CD14-positive monocyte (primary cell): ENCODE measurements around the gene GLYATL1. TPM values are rescaled to one million over a fixed set of nuclear protein-coding genes. Genes with fewer than 3 reads are reported as not detected.

Experiments
- DNase-seq, 3 donors: peaks; one replicate each; pipeline ENCODE4 v3.0.0-alpha.2; 2011 to 2022
- H2AFZ ChIP-seq: 2 replicates; pipeline ENCODE4 v1.6.0; 2012; ENCODE audit warnings: mild to moderate bottlenecking, low read depth, low read length, inconsistent platforms; ENCODE audit not compliant: insufficient read depth, poor library complexity, severe bottlenecking
- H3K27ac ChIP-seq, 2 donors: 1 replicate in 1 of 2; 2 replicates in 1 of 2; pipeline ENCODE4 v1.5.1; 2012 to 2013; ENCODE audit warnings: low read length in 2 of 2, control low read depth in 1 of 2, inconsistent platforms in 1 of 2, low read depth in 1 of 2, mild to moderate bottlenecking in 1 of 2
- H3K27me3 ChIP-seq, 2 donors: one replicate each; pipeline versions ENCODE4 v1.6.0 to v1.6.1; 2011 to 2013; ENCODE audit warnings: low read length in 2 of 2; ENCODE audit not compliant: control insufficient read depth in 2 of 2, insufficient read depth in 2 of 2
- H3K36me3 ChIP-seq, 2 donors: replicated peaks in 1 of 2; 1 replicate in 1 of 2; 2 replicates in 1 of 2; pipeline versions ENCODE4 v1.5.1 to v1.6.1; 2012 to 2013; ENCODE audit warnings: low read length in 2 of 2, control low read depth in 1 of 2, inconsistent platforms in 1 of 2, mild to moderate bottlenecking in 1 of 2; ENCODE audit not compliant: insufficient read depth in 2 of 2, control insufficient read depth in 1 of 2
- H3K4me1 ChIP-seq, 2 donors: 1 replicate in 1 of 2; 2 replicates in 1 of 2; pipeline versions ENCODE4 v1.5.1 to v1.6.1; 2012 to 2013; ENCODE audit warnings: low read length in 2 of 2, control low read depth in 1 of 2, inconsistent platforms in 1 of 2, mild to moderate bottlenecking in 1 of 2, moderate library complexity in 1 of 2; ENCODE audit not compliant: insufficient read depth in 2 of 2, control insufficient read depth in 1 of 2
- H3K4me2 ChIP-seq: replicated peaks from 2 replicates; pipeline ENCODE3; 2012; ENCODE audit warnings: low read length, moderate library complexity, mild to moderate bottlenecking; ENCODE audit not compliant: poor library complexity, severe bottlenecking; ENCODE audit errors: extremely low read depth
- H3K4me3 ChIP-seq, 3 experiments: fragments of 200-600 bp in 1 of 3; sonication (generic) in 1 of 3; replicated peaks in 1 of 3; 1 replicate in 2 of 3; 2 replicates in 1 of 3; pipeline ENCODE4 v1.5.1; 2011 to 2013; ENCODE audit warnings: low read length in 3 of 3, mild to moderate bottlenecking in 3 of 3, control low read depth in 2 of 3, low read depth in 2 of 3, inconsistent platforms in 1 of 3, moderate library complexity in 1 of 3
- H3K79me2 ChIP-seq: 2 replicates; pipeline ENCODE4 v1.6.0; 2012; ENCODE audit warnings: mild to moderate bottlenecking, control low read depth, inconsistent platforms, low read length, moderate library complexity; ENCODE audit not compliant: insufficient read depth
- H3K9ac ChIP-seq: 2 replicates; pipeline ENCODE4 v1.6.0; 2017; ENCODE audit warnings: low read length, mild to moderate bottlenecking; ENCODE audit not compliant: insufficient read depth, poor library complexity, severe bottlenecking
- H3K9me3 ChIP-seq, 2 donors: replicated peaks in 1 of 2; 1 replicate in 1 of 2; 2 replicates in 1 of 2; pipeline versions ENCODE4 v1.5.1 to v1.6.1; 2012 to 2013; ENCODE audit warnings: low read length in 2 of 2, control low read depth in 1 of 2; ENCODE audit not compliant: control insufficient read depth in 1 of 2, insufficient read depth in 1 of 2
- H4K20me1 ChIP-seq: 2 replicates; pipeline ENCODE4 v1.6.0; 2012; ENCODE audit warnings: mild to moderate bottlenecking, low read length, control low read depth, moderate library complexity; ENCODE audit not compliant: insufficient read depth
- H3K27ac Mint-ChIP-seq, 7 donors: one replicate each; pipeline ENCODE4 v1.8.0; 2020; ENCODE audit warnings: mild to moderate bottlenecking in 7 of 7, mixed read lengths in 7 of 7, moderate library complexity in 6 of 7, inconsistent platforms in 2 of 7
- H3K27me3 Mint-ChIP-seq, 3 donors: one replicate each; pipeline ENCODE4 v1.8.0; 2021 to 2022; ENCODE audit warnings: low read depth in 3 of 3, mild to moderate bottlenecking in 3 of 3, mixed read lengths in 3 of 3, moderate library complexity in 3 of 3, inconsistent platforms in 1 of 3
- H3K36me3 Mint-ChIP-seq, 2 donors: one replicate each; pipeline ENCODE4 v1.8.0; 2020; ENCODE audit warnings: mixed read lengths in 2 of 2, inconsistent platforms in 1 of 2, mild to moderate bottlenecking in 1 of 2
- H3K4me1 Mint-ChIP-seq: one replicate; pipeline ENCODE4 v1.8.0; 2020; ENCODE audit warnings: mild to moderate bottlenecking, mixed read lengths
- H3K4me3 Mint-ChIP-seq, 2 donors: one replicate each; pipeline ENCODE4 v1.8.0; 2020; ENCODE audit warnings: mild to moderate bottlenecking in 2 of 2, mixed read lengths in 2 of 2, moderate library complexity in 1 of 2
- H3K9me3 Mint-ChIP-seq, 7 donors: one replicate each; pipeline ENCODE4 v1.8.0; 2020 to 2022; ENCODE audit warnings: mixed read lengths in 7 of 7, mild to moderate bottlenecking in 6 of 7, moderate library complexity in 6 of 7, inconsistent platforms in 2 of 7
- WGBS: methylation state at CpG from one replicate; pipeline ENCODE4 v1.1.5; 2013; ENCODE audit warnings: missing lambda C conversion rate; ENCODE audit not compliant: insufficient coverage; 5-methylcytosine and 5-hydroxymethylcytosine counted together
- intact Hi-C, 2 donors: fragments of 100-400 bp; cut with micrococcal nuclease; formaldehyde crosslinking; loops; one replicate each; pipeline versions ENCODE4 v1.15.0 to v1.15.1; 2023
- polyA plus RNA-seq, 3 donors: library from polyadenylated mRNA; depleted of rRNA in 1 of 3; unstranded in 2 of 3; stranded (reverse) in 1 of 3; fragments of 300-500 nt in 2 of 3; fragments of >200 nt in 1 of 3; fragmentation: Illumina TruSeq in 2 of 3; gene quantifications; 1 replicate in 2 of 3; 2 replicates in 1 of 3; pipeline ENCODE4 v1.2.3, GENCODE V29; 2012 to 2021
- TF ChIP-seq, protein P1 (sequence below): fragments of 200-600 bp; IDR thresholded peaks from one replicate; pipeline ENCODE4 v1.8.0; 2022; ENCODE audit warnings: antibody characterized with exemption, mild to moderate bottlenecking

Gene GLYATL1
- polyA plus RNA-seq, 3 donors = not detected

DNA sequence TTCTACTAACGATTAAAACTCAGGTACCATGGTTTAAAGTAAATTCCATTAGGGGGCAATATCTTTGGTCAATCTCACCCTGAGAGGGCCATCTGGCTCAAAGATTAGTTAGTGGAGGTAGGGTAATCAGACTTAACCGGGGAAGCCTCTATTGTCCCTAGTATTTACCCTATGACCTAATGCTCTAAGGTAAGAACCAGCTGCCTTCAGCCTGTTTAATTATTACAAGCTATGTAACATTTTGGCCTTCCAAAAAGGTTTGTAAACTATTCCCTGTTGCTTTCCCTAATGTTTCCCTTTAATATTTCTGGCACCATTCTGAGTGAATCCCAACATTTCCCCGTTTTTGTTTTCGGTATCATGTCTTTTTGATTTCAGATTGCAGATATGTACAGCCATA is 15.1 kb upstream of the GLYATL1 start:
- no peaks in the 10 kb centered on the region for H3K9me3 ChIP-seq
- intact Hi-C loops = no loop called here
- H3K4me2 ChIP-seq = no peak overlapping the region
- Mint-ChIP-seq H3K4me3 (no peak overlapping the region), H3K9me3 (peaks cover 0 to 3% (median under 1%) of the 10 kb centered on the region in 7 donors), H3K4me1 (peaks cover 26% of the 10 kb centered on the region), H3K36me3 (no peaks in the 10 kb centered on the region), H3K27me3 (peaks cover 9 to 16% (median 11%) of the 10 kb centered on the region in 3 donors), H3K27ac (no peak overlapping the region)
- no peak overlapping the region for H3K9ac ChIP-seq
- peaks cover 10 to 14% of the 10 kb centered on the region in 2 donors for H3K4me1 ChIP-seq
- TF ChIP-seq, protein P1, sequence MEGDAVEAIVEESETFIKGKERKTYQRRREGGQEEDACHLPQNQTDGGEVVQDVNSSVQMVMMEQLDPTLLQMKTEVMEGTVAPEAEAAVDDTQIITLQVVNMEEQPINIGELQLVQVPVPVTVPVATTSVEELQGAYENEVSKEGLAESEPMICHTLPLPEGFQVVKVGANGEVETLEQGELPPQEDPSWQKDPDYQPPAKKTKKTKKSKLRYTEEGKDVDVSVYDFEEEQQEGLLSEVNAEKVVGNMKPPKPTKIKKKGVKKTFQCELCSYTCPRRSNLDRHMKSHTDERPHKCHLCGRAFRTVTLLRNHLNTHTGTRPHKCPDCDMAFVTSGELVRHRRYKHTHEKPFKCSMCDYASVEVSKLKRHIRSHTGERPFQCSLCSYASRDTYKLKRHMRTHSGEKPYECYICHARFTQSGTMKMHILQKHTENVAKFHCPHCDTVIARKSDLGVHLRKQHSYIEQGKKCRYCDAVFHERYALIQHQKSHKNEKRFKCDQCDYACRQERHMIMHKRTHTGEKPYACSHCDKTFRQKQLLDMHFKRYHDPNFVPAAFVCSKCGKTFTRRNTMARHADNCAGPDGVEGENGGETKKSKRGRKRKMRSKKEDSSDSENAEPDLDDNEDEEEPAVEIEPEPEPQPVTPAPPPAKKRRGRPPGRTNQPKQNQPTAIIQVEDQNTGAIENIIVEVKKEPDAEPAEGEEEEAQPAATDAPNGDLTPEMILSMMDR = no peak
- no peak for DNase-seq
- H3K27me3 ChIP-seq = peaks cover 0 to 9% of the 10 kb centered on the region in 2 donors
- no peaks in the 10 kb centered on the region for H3K36me3 ChIP-seq
- no peaks in the 10 kb centered on the region for H3K79me2 ChIP-seq
- no CpG with 5 or more reads among the region's 4 CpGs for WGBS
- H2AFZ ChIP-seq = no peak overlapping the region
- H3K27ac ChIP-seq = no peak overlapping the region
- H3K4me3 ChIP-seq = no peak overlapping the region
- no peaks in the 10 kb centered on the region for H4K20me1 ChIP-seq

DNA sequence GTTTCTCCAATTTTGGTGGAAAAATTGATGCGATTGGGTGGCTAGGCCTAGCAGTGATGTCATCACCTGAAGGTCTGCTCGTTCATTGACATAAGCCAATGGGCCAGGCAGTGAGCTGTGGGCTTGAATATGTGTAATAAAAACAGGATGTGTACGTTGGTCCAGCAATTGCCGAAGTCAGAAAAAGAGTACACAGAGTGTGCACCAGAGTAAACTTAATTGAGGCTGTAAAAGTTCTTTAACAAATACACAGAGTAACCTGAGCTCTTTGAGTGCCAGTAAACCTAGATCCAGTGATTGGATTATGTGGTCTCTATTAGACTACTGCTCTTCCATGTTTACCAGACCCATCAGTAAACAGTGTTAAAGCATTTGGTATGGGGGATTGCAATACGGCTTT is 13.0 kb upstream of the GLYATL1 start:
- H3K4me3 ChIP-seq = no peak overlapping the region
- peaks cover 21% of the 10 kb centered on the region for H3K4me1 Mint-ChIP-seq

More for the DNA sequence above, 13.0 kb upstream of the GLYATL1 start:
- no peaks in the 10 kb centered on the region for H3K9me3 ChIP-seq
- Mint-ChIP-seq H3K27me3 (peaks cover 9 to 16% (median 11%) of the 10 kb centered on the region in 3 donors), H3K36me3 (no peaks in the 10 kb centered on the region), H3K9me3 (no peaks in the 10 kb centered on the region), H3K27ac (no peak overlapping the region), H3K4me3 (no peak overlapping the region)
- DNase-seq = no peak
- H3K4me1 ChIP-seq = peaks cover 5 to 10% of the 10 kb centered on the region in 2 donors
- H3K27me3 ChIP-seq = peaks cover 0 to 9% of the 10 kb centered on the region in 2 donors
- intact Hi-C loops = no loop called here
- TF ChIP-seq, protein P1 = no peak
- H2AFZ ChIP-seq = no peak overlapping the region
- 85% methylated on average over 2 of the region's 5 CpGs for WGBS
- H3K27ac ChIP-seq = no peak overlapping the region
- H3K9ac ChIP-seq = no peak overlapping the region
- H3K4me2 ChIP-seq = no peak overlapping the region
- no peaks in the 10 kb centered on the region for H3K36me3 ChIP-seq
- H4K20me1 ChIP-seq = no peaks in the 10 kb centered on the region
- H3K79me2 ChIP-seq = no peaks in the 10 kb centered on the region
